Karpas-422 (cell line): ENCODE measurements around the gene SLC24A3. TPM values are rescaled to one million over a fixed set of nuclear protein-coding genes. Genes with fewer than 3 reads are reported as not detected.

ENCODE experiments used
- DNase-seq: peaks from one replicate; pipeline ENCODE4 v3.0.0-alpha.2; 2015
- H2AFZ ChIP-seq: fragments of 200-600 bp; sonication (generic); 2 replicates; pipeline ENCODE4 v1.6.1; 2014; ENCODE audit warnings: antibody characterized with exemption, low read length, mixed read lengths
- H3K27ac ChIP-seq: fragments of 200-600 bp; sonication (generic); 2 replicates; pipeline ENCODE4 v1.5.1; 2014; ENCODE audit warnings: mild to moderate bottlenecking, low read length, moderate library complexity
- H3K27me3 ChIP-seq: fragments of 200-600 bp; sonication (generic); 2 replicates; pipeline ENCODE4 v1.6.1; 2014; ENCODE audit warnings: low read length, mixed read lengths
- H3K36me3 ChIP-seq: fragments of 200-600 bp; sonication (generic); 2 replicates; pipeline ENCODE4 v1.6.1; 2014; ENCODE audit warnings: low read length, mixed read lengths; ENCODE audit not compliant: insufficient read depth
- H3K4me1 ChIP-seq: fragments of 200-600 bp; sonication (generic); 2 replicates; pipeline ENCODE4 v1.6.1; 2014; ENCODE audit warnings: mild to moderate bottlenecking, low read length, mixed read lengths
- H3K4me2 ChIP-seq: fragments of 200-600 bp; sonication (generic); 2 replicates; pipeline ENCODE4 v1.6.1; 2014; ENCODE audit warnings: low read length, low read depth, mild to moderate bottlenecking; ENCODE audit not compliant: poor library complexity, severe bottlenecking
- H3K4me3 ChIP-seq: fragments of 200-600 bp; sonication (generic); 2 replicates; pipeline ENCODE4 v1.5.1; 2014; ENCODE audit warnings: mild to moderate bottlenecking, antibody characterized with exemption, low read length, mixed read lengths
- H3K79me2 ChIP-seq: fragments of 200-600 bp; sonication (generic); 2 replicates; pipeline ENCODE4 v1.6.1; 2014; ENCODE audit warnings: mild to moderate bottlenecking, low read length, mixed read lengths
- H3K9ac ChIP-seq: fragments of 200-600 bp; sonication (generic); 2 replicates; pipeline ENCODE4 v1.6.0; 2014; ENCODE audit warnings: low read length
- H3K9me2 ChIP-seq: fragments of 200-600 bp; sonication (generic), shearing (Covaris generic); replicated peaks from 2 replicates; pipeline ENCODE4 v1.6.0; 2014; ENCODE audit warnings: mild to moderate bottlenecking, low read length, moderate library complexity; ENCODE audit not compliant: insufficient read depth
- H3K9me3 ChIP-seq: fragments of 300-700, 200-600 bp; sonication (generic); 2 replicates; pipeline ENCODE4 v1.6.1; 2014; ENCODE audit warnings: low read length, mixed read lengths
- H4K20me1 ChIP-seq: fragments of 200-600 bp; sonication (generic); 2 replicates; pipeline ENCODE4 v1.6.1; 2014; ENCODE audit warnings: mild to moderate bottlenecking, antibody characterized with exemption, low read length, low read depth; ENCODE audit not compliant: insufficient read depth
- total RNA-seq: library from RNA; depleted of rRNA; stranded (reverse); fragments of >200 nt; shearing (Covaris generic); gene quantifications from 2 replicates; pipeline ENCODE4 v1.2.3, GENCODE V29; 2014; ENCODE audit warnings: low replicate concordance

SLC24A3 gene
- total RNA-seq, 1 experiment from 2014 or later: not detected

GRCh38 chr20:19453862-19454261 lies 241.4 kb downstream of the SLC24A3 start:
- H3K9ac ChIP-seq: no peak overlapping the region
- DNase-seq: no peak
- no peaks in the 10 kb centered on the region for H3K4me1 ChIP-seq
- no peaks in the 10 kb centered on the region for H3K36me3 ChIP-seq
- no peak overlapping the region for H3K4me3 ChIP-seq
- H4K20me1 ChIP-seq: no peaks in the 10 kb centered on the region
- no peaks in the 10 kb centered on the region for H3K9me2 ChIP-seq
- H3K79me2 ChIP-seq: no peaks in the 10 kb centered on the region
- no peak overlapping the region for H3K4me2 ChIP-seq
- no peaks in the 10 kb centered on the region for H3K27me3 ChIP-seq
- no peak overlapping the region for H3K27ac ChIP-seq
- H3K9me3 ChIP-seq: no peaks in the 10 kb centered on the region
- no peak overlapping the region for H2AFZ ChIP-seq

- H3K79me2 ChIP-seq: no peaks in the 10 kb centered on the region
- H4K20me1 ChIP-seq: no peaks in the 10 kb centered on the region
- H3K27ac ChIP-seq: no peak overlapping the region
- no peaks in the 10 kb centered on the region for H3K9me3 ChIP-seq
- no peaks in the 10 kb centered on the region for H3K27me3 ChIP-seq
- H3K4me3 ChIP-seq: no peak overlapping the region
- no peak overlapping the region for H3K9ac ChIP-seq
- no peaks in the 10 kb centered on the region for H3K9me2 ChIP-seq
- H3K4me1 ChIP-seq: no peaks in the 10 kb centered on the region
- no peak for DNase-seq
- no peak overlapping the region for H3K4me2 ChIP-seq
- H3K36me3 ChIP-seq: no peaks in the 10 kb centered on the region
- H2AFZ ChIP-seq: no peak overlapping the region
Measured at GRCh38 chr20:19456595-19457395, 244.4 kb downstream of the SLC24A3 start.

- DNase-seq: no peak
- no peak overlapping the region for H3K9ac ChIP-seq
Measured at GRCh38 chr20:19457611-19458010, 245.2 kb downstream of the SLC24A3 start.

GRCh38 chr20:19460386-19460785 lies 247.9 kb downstream of the SLC24A3 start:
- DNase-seq: no peak
- H3K36me3 ChIP-seq: no peaks in the 10 kb centered on the region
- no peak overlapping the region for H3K4me2 ChIP-seq
- H3K9me2 ChIP-seq: no peaks in the 10 kb centered on the region
- no peak overlapping the region for H3K27ac ChIP-seq
- H4K20me1 ChIP-seq: no peaks in the 10 kb centered on the region
- no peak overlapping the region for H3K4me3 ChIP-seq
- no peaks in the 10 kb centered on the region for H3K9me3 ChIP-seq
- no peaks in the 10 kb centered on the region for H3K79me2 ChIP-seq
- H3K9ac ChIP-seq: no peak overlapping the region
- H3K4me1 ChIP-seq: no peaks in the 10 kb centered on the region
- H3K27me3 ChIP-seq: no peaks in the 10 kb centered on the region
- no peak overlapping the region for H2AFZ ChIP-seq

More at GRCh38 chr20:19457611-19458010, 245.2 kb downstream of the SLC24A3 start:
- Histone ChIP-seq H3K27ac (no peak overlapping the region), H3K4me3 (no peak overlapping the region), H4K20me1 (no peaks in the 10 kb centered on the region), H3K36me3 (no peaks in the 10 kb centered on the region), H2AFZ (no peak overlapping the region), H3K9me2 (no peaks in the 10 kb centered on the region), H3K79me2 (no peaks in the 10 kb centered on the region), H3K9me3 (no peaks in the 10 kb centered on the region), H3K27me3 (no peaks in the 10 kb centered on the region), H3K4me2 (no peak overlapping the region), H3K4me1 (no peaks in the 10 kb centered on the region)

- Histone ChIP-seq H4K20me1 (no peaks in the 10 kb centered on the region), H3K27me3 (no peaks in the 10 kb centered on the region), H3K9me3 (no peaks in the 10 kb centered on the region), H3K4me3 (no peak overlapping the region), H3K4me1 (no peaks in the 10 kb centered on the region), H3K9ac (no peak overlapping the region), H3K36me3 (no peaks in the 10 kb centered on the region), H3K79me2 (no peaks in the 10 kb centered on the region), H2AFZ (no peak overlapping the region), H3K27ac (no peak overlapping the region), H3K9me2 (no peaks in the 10 kb centered on the region), H3K4me2 (no peak overlapping the region)
- DNase-seq: no peak
Measured at GRCh38 chr20:19462491-19462890, 250.0 kb downstream of the SLC24A3 start.

GRCh38 chr20:19463597-19463996 lies 251.2 kb downstream of the SLC24A3 start:
- no peaks in the 10 kb centered on the region for H3K36me3 ChIP-seq
- H4K20me1 ChIP-seq: no peaks in the 10 kb centered on the region
- H3K27ac ChIP-seq: no peak overlapping the region
- H3K4me2 ChIP-seq: no peak overlapping the region
- H3K79me2 ChIP-seq: no peaks in the 10 kb centered on the region
- H3K4me3 ChIP-seq: no peak overlapping the region
- no peak for DNase-seq
- no peaks in the 10 kb centered on the region for H3K27me3 ChIP-seq
- H3K9me3 ChIP-seq: no peaks in the 10 kb centered on the region
- no peaks in the 10 kb centered on the region for H3K4me1 ChIP-seq
- H2AFZ ChIP-seq: no peak overlapping the region
- no peak overlapping the region for H3K9ac ChIP-seq
- no peaks in the 10 kb centered on the region for H3K9me2 ChIP-seq

- H4K20me1 ChIP-seq: no peaks in the 10 kb centered on the region
- DNase-seq: no peak
- no peaks in the 10 kb centered on the region for H3K27me3 ChIP-seq
- H3K9me3 ChIP-seq: no peaks in the 10 kb centered on the region
- H3K36me3 ChIP-seq: no peaks in the 10 kb centered on the region
- no peak overlapping the region for H3K4me2 ChIP-seq
- H3K4me1 ChIP-seq: no peaks in the 10 kb centered on the region
- H3K27ac ChIP-seq: no peak overlapping the region
- no peaks in the 10 kb centered on the region for H3K79me2 ChIP-seq
- H3K4me3 ChIP-seq: no peak overlapping the region
- H2AFZ ChIP-seq: no peak overlapping the region
- no peaks in the 10 kb centered on the region for H3K9me2 ChIP-seq
- no peak overlapping the region for H3K9ac ChIP-seq
Measured at GRCh38 chr20:19465536-19465935, 253.1 kb downstream of the SLC24A3 start.

GRCh38 chr20:19466206-19466928 lies 253.9 kb downstream of the SLC24A3 start:
- Histone ChIP-seq H3K79me2 (no peaks in the 10 kb centered on the region), H3K27ac (no peak overlapping the region), H3K4me3 (no peak overlapping the region), H3K27me3 (no peaks in the 10 kb centered on the region), H3K36me3 (no peaks in the 10 kb centered on the region), H2AFZ (no peak overlapping the region), H3K4me2 (no peak overlapping the region), H3K9me3 (no peaks in the 10 kb centered on the region), H3K9ac (no peak overlapping the region), H3K4me1 (no peaks in the 10 kb centered on the region), H3K9me2 (no peaks in the 10 kb centered on the region), H4K20me1 (no peaks in the 10 kb centered on the region)
- DNase-seq: no peak
